HG03378 (cell line): ENCODE results near the gene ATG13.
"Not testable (repeated sequence)": the region's sequence is repeated elsewhere in the genome, so short reads cannot be mapped to it uniquely, and the experiment has no call there.

Experiments
- ATAC-seq: cut with Tn5 transposase; IDR thresholded peaks from one replicate; pipeline ENCODE4 v1.9.1; 2021; ENCODE audit warnings: mild to moderate bottlenecking, moderate library complexity; ENCODE audit not compliant: unreplicated experiment

The ATG13 gene

DNA sequence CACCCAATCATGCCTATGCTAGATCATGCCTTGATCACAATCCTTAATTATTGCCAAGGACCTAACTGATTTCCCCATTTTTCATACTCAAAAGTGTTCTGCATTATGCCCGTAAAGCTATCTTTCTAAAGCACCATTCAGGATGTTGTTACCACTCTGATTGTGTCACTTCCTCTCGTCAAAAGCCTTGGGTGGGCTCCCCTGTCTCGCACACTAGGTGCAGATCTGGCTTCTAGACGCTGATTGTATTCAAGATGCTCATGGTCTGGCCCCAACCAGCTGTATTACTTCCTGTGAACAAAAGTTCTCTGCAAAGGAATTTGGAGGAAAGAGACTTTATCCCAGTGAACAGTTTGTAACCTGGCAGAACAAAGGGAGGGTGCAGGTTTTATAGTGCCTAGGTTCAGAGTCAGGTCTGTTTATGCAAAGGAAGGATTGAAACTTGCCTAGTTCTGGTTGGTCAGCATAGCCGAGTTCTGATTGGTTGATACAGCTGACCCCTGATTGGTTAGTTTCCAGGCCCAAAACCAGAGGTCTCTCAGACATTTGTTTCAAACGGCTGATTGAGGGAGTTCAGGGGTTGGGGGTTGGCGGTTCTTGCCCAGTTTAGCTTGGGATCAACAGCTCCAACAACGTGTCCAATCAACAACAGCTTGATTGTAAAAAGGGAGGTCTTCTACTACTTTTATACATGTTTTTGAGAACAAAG lies 25.4 kb downstream of the ATG13 start:
- ATAC-seq, result no peak

DNA sequence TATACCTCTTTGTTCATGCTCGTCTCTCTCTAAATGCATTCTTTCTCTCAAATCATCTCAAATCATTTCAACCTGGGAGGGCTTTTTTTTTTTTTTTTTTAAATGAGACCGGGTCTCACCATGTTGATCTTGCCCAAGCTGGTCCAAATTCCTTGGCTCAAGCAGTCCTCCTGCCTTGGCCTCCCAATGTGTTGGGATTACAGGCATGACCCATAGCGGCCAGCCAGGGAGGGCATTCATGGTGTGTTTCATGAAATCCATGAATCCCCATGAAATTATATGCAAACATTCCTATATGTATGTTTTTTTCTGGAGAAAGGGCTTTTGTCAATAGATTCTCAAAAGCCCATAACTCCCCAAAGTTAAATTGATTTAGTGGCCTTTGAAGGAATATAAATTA lies 26.2 kb downstream of the ATG13 start:
- no peak for ATAC-seq

DNA sequence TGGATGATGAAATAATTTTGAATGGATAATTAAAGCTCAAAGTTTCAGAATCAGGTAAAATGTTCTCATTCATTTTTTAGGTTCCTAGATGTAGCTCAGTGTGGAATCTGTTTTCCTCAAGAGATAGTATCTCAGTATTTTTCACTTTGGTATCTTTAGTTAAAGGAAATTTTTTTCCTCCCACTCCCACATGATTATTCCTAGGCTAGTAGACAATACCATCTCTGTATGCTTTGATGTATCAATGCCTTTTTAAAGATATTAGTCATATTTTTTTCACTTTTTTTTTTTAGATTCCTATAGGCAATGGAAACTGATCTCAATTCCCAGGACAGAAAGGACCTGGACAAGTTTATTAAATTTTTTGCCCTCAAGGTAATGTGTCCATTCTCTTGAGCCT lies 26.6 kb downstream of the ATG13 start:
- no peak for ATAC-seq

DNA sequence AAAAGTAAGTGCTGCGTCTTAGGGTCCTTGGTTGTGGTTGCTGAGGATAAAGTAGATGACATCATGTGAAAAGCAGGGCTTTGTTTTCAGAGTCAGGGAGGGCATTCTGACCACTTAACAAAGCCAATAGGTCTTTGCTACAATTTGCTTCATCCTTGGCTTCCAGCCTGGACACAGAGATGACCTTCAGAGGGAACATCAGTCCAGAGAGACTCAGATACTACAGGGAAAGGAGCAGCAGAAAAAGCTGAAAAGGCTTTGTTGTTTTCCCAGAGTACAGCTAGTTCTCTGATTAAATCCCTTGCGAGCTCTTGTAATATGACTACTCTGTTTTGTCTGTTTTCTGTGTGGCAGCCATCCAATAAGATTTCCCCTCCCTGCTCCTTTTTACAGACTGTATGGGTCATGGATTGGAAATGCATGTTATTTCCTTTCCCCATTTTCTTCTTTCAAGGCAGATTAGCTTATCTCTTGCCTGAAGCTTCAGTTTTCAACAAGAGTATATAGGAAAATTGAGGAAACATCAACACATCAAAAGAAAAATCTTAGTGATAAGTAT lies 31.9 kb downstream of the ATG13 start:
- ATAC-seq, result no peak

DNA sequence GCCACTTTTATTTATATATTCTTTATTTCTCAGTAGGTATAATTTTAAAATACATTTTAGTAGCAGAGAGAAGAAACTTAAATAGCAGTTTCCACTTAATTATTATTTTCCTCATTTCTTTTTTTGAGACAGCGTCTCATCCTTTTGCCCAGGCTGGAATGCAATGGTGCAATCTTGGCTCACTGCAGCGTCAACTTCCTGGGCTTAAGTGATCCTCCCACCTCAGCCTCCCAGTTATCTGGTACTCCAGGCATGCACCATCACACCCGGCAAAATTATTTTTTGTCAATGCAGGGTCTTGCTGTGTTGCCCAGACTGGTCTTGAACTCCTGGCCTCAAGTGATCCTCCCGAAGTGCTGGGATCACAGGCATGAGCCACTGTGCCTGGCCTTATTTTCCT lies 38.3 kb downstream of the ATG13 start:
- ATAC-seq, result no peak

DNA sequence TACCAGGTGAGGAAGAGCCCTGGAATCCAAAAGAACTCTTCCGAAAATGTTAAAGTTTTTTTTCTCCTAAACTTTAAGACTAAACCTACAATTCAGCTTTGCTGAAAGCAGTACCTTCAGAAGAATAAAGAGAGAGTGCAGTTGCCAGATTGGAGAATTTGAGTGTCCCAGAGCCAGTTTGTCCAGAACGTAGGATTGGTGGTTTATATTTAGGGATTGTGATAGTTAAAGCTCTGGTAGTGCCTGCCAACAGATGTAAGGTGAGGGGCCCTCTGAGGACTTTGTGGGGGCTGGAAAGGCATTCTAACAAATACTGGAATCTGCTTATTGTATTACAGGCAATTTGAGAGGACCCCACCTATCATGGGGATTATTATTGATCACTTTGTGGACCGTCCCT lies 39.8 kb downstream of the ATG13 start:
- ATAC-seq, result no peak

DNA sequence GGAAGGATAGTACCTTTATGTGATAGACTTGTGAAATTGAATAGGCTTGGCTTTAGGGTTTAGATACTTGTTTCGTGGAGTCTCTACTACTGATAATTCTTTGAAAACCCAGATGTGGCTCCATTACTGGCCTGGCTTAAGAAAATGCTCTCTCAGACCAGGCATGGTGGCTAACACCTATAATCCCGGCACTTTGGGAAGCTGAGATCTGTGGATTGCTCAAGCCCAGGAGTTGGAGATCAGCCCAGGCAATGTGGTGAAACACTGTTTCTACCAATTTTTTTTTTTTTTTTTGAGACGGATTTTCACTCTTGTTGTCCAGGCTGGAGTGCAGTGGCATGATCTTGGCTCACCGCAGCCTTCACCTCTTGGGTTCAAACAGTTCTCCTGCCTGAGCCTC lies 40.9 kb downstream of the ATG13 start:
- ATAC-seq, result no peak

DNA sequence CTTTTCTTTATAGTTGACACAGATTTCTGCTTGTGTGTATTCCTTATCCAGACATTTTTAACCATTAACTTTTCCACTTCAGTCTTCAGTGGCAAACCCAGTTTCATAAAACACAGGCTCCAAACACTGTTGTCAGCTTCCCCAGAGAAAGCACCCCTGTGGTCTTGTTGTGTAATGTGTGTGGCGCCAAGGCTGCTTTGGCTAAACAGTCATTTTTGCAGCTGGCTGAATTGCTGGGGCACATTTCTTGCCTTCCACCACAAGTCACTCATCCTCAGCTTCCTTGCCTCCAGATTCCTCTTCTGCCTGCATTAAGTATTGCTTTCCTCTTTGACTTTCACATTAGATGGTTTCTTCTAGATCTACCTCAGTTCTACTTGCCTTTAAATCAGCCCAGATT lies 42.6 kb downstream of the ATG13 start:
- ATAC-seq, result no peak

DNA sequence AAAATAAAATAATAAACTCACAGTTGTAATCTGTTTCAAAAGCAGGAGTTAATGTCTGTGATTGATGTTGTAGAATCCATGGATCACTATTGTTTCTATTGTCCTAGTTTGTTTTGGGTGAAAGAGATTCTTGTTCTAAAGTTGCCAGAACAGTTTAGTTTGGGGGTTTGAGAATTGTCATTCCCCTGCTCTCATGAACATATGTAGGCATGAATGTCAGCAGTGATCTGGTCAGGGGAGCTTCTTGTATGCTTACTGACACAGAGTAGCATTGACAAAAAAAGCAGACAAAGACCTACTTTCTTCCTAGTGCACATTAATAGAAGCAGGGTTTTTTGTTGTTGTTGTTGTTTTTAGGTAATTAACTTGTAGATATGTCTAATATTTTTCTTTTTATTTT lies 44.5 kb downstream of the ATG13 start:
- ATAC-seq, result no peak

DNA sequence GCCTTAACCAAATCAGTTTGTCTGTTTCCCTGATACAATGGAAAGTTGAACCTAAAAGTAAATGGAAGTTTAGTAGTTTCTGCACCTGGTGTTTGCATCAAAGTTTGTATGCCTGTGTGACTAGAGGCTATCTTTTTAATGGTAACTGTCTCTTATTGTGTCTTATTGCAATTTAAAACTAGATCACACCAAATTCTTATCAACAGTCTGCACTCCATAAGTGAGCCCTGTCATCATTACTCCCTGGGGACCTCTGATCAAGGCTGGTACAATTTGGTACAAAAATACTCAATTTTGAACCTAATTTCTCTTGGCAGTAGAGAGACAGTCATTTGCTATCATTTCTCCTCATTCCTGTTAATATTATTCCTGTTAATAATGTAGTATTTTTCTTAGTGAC lies 45.0 kb downstream of the ATG13 start:
- ATAC-seq, result no peak

DNA sequence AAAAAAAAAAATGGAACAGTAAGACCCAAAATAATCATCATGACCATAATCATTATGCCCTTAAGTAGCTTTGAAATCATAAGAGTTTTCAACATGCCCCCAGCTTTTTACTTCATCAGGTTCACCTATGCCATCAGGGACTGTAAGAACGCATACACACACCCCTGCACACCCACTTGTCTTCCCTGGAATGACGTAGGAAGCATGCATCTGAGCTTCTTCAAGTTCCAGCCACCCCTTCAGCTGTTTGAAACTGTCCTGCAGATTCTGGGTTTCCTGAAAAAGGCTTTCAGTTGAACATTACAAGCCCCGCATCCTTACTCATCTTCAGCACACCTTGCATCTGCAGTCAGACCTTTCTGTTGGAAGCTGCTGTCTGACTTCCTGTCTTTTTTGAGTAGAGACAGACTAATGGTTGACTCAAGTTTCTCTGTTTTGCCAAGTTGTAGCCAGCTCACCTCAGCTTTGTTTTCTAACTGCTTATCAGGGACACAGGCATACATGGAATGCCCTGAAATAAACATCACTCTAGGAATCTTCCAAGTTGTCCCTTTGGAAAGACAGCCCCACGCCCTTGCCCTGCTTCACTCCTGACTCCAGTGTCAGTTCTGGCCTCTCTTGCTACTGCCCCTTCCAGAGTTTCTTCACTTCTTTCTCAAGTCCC lies 46.1 kb downstream of the ATG13 start:
- no peak for ATAC-seq

DNA sequence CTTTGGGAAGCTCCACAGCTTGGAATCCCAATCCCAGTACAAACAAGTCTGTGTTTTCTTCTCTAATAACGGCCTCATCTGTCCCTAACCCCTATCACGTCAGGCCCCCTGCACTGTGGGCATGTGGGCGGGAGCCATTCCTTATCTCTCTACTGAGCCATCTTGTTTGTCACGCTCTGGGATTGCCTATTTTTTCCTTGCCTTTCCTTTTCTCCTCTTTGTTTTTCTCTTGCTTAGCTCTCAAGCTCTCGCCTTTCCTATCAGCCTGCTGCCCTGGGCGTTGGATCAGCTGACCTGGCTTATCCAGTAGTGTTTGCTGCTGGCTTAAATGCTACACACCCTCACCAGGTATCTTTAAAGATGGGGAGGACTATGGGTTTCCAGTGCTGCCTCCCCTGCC lies 47.3 kb downstream of the ATG13 start:
- no peak for ATAC-seq

DNA sequence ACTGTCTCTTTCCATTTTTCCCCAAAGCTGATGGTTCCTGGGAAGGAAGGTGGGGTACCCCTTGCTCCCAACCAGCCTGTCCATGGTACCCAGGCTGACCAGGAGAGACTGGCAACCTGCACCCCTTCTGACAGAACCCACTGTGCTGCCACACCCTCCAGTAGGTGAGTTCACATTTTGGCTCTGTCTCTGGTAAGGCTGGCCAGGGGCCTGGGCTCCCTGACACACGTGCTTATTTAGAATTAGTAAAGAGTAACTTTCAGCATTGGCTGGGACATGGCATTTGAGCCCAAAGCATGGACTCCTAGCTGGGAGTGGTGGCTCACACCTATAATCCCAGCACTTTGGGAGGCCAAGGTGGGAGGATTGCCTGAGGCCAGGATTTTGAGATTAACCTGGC lies 48.0 kb downstream of the ATG13 start:
- no peak for ATAC-seq

DNA sequence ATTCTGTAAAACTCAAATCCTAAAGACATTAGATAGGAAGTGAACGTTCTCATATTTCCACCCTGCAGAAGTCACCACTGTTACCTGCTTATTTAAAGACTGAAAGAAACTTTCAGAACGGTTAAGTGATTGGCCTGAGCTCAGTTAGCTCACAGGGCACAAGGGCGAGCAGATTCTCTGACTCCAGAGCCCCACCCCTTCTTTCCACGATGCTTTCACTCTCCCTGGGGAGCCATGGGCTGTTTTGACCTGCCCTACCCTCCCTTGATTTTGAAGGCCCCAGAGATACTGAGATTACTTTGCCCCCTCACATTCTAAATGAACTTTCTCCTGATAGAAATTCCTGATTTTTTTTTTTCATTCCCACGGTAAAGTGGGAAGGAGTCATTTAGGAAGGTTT lies 49.2 kb downstream of the ATG13 start:
- ATAC-seq, result no peak

DNA sequence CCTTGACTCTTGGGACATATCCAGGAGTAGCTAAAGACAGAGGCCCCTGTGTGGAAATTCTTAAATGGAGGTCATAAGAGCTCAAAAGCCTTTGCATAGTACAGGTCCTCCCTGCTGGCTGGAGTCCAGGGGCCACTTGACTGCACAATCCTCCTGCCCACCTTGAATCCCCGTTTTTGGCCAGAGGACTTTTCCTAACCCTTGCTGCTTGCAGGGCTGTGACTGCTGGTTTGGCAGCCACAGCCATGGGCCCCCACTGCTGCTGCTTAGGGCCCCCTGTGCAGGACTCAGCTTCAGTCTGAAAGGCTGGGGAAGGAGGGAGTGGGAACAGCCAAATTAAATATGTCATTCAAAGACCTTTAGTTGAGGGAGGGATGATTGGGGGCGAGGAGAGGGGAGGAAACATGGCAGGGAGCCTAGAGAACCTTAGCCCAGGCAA lies 49.7 kb downstream of the ATG13 start:
- no peak for ATAC-seq

DNA sequence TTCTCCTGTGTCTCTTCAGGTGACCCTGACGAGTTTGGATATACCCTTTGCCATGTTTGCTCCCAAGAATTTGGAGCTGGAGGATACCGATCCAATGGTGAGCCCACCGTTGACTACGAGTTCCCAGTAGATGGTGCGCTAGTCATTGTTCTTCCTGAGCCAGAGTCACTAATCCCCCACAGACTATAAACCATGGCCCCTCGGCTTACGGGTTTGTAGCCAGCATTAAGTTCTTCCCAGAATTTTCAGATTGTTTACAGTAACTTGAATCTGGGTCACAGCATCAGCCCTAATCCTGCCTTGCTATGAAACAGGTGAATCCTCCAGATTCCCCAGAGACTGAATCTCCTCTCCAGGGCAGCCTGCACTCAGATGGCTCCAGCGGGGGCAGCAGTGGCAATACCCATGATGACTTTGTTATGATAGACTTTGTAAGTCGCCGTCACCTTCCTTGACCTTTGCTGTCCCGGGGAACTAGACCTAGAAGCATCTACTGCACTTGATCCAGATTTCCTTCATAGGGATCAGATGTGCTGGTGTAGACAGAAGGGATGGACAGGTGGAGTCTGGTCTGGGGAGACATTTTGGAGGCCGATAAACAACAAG lies 51.2 kb downstream of the ATG13 start:
- no peak for ATAC-seq

DNA sequence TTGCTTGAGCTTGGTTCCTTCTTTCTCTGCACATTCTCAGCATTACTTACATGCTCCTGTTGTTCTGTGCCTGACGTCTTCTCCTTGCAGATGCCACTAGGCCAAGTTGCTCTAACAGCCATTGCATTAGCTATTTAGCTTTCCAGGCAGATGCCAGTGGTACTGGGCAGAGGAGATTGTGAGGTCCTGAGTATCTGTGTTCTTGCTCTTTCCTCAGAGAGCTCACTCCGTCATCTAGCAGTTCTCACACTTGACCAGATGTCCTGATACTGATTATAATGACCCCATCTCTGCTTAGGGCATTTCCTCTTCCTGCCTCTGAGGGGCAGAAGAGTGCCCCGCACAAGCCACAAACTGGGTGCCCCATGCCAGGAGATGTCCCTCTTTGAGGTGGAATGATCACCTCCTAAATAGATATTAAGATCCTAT lies 52.4 kb downstream of the ATG13 start:
- no peak for ATAC-seq

DNA sequence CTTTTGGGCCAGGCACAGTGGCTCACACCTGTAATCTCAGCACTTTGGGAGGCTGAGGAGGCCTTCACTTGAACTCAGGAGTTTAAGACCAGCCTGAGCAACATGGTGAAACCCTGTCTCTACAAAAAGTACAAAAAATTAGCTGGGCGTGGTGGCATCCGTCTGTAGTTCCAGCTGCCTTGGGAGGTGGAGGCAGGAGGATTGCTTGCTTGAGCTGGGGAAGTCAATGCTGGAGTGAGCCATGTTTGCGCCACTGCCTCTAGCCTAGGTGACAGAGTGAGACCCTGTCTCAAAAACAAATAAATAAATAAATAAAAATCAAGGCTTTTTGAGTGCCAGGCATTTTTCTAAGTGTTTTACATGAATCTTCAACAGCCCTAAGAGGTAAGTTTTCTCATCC lies 53.2 kb downstream of the ATG13 start:
- ATAC-seq, result not testable (repeated sequence)

DNA sequence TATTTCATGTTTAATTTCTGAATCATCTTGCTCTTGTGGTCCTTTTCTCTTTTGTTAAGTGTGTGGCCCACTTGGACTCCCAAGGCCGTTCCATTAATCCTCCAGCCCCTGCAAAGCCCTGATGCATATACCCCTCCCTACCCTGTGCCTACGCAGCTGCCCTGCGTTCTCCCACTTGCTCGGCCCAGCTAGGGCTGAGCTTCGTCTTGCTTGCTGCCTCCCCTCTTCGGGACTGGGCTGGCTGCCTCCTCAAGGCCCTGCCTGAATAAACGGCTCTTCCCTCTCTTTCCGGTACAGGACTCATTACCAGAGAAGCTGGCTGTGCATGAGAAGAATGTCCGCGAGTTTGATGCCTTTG lies 54.6 kb downstream of the ATG13 start:
- ATAC-seq, result no peak

DNA sequence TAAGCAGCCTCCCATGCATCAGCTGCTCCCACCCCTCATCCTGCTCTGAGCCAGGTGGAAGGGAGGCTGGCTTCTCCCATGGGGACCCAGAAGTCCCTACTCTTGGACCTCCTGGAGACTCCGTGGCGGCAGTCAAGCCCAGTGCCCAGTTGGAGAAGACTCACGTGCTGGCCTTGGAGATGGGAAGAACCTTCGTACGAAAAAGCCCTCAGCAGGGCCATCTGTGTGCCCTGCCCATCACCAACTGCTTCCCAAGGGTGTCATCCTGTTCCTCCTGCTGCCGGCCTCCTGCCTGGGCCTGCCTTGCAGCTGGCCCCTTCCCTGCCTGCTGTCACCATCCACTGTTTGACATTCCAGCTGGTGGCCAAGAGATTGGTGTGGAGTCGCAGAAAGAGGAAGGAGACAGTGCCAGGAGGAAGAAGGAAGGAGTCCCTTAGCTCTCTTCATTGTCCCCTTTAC lies 55.1 kb downstream of the ATG13 start:
- no peak for ATAC-seq

DNA sequence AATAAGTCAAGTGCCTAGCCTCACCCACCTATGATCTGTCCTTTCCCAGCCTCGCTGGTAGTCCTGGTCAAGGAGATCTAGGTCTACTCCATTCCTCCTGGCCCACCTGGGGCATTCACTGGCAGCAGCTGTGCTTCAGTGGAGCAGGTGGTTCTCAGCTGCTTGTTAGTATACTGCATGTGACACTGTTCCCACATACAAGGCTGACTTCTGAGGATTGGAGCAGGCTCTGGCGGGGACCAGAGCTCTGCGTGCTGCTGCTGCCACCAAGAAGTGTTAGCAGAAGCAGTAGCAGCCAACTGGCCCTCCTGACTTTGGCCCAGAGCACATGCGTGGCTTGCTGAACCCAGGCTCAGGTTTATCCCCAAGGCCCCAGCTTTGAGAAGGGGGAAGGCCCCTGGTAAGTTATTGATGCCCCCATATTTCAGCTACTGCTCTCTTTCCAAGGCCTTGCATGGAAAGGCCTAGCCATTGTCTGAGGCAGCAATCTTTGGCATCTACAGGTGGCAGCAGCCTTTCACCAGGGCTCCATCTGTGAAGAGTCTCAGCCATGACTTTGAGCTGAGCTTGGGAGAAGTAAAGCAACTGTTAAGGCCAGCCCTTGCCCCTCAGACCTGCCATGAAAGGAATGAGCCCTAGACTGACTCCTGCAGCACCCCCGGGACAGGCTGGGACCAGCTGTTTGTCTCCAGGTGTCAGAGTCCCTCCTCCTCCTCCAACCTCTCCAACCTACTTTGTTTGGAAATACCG lies 56.5 kb downstream of the ATG13 start:
- no peak for ATAC-seq
